Thyroid gland (tissue), 4 donors: ENCODE measurements around the gene ALDH7A1.

Experiments used
- POLR2A ChIP-seq, 2 donors: fragments of 450-650 bp; IDR thresholded peaks; one replicate each; pipeline ENCODE4 v1.6.1; 2017; ENCODE audit warnings: antibody characterized with exemption in 2 of 2, mild to moderate bottlenecking in 2 of 2, moderate library complexity in 1 of 2
- TF ChIP-seq, protein P1 (sequence below), 6 experiments: fragments of 200-600 bp in 3 of 6; fragments of 450-650 bp in 3 of 6; sonication (generic) in 3 of 6; IDR thresholded peaks; one replicate each; pipeline ENCODE4 v1.5.1; 2016 to 2019; ENCODE audit warnings: antibody characterized with exemption in 6 of 6, mild to moderate bottlenecking in 2 of 6, inconsistent platforms in 1 of 6, moderate library complexity in 1 of 6

DNA sequence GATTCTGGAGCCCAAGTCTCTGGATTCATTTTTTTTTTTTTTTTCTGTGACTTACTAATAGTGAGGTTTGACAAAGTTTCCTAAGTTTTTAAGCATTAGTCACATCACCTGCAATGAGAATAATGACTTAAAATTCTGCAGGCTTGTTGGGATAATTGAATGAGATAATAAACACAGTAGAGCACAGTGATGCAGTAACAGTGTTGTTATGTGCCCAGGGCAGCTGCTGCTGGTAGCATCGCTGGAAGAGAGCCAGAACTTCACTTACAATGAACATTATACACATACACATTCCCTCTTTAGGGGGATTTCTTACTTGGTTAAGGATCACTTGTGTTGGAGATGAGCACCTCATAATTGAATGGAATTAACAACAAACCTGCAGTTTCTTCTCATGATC lies 78.9 kb downstream of the ALDH7A1 start:
- TF ChIP-seq POLR2A (IDR thresholded peaks at IDR 0.05), result no peak
- TF ChIP-seq, protein P1, sequence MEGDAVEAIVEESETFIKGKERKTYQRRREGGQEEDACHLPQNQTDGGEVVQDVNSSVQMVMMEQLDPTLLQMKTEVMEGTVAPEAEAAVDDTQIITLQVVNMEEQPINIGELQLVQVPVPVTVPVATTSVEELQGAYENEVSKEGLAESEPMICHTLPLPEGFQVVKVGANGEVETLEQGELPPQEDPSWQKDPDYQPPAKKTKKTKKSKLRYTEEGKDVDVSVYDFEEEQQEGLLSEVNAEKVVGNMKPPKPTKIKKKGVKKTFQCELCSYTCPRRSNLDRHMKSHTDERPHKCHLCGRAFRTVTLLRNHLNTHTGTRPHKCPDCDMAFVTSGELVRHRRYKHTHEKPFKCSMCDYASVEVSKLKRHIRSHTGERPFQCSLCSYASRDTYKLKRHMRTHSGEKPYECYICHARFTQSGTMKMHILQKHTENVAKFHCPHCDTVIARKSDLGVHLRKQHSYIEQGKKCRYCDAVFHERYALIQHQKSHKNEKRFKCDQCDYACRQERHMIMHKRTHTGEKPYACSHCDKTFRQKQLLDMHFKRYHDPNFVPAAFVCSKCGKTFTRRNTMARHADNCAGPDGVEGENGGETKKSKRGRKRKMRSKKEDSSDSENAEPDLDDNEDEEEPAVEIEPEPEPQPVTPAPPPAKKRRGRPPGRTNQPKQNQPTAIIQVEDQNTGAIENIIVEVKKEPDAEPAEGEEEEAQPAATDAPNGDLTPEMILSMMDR (IDR thresholded peaks at IDR 0.05), result no peak
